GM12878 (cell line): ENCODE results near the gene CACNB3. TPM values are rescaled to one million over a fixed set of nuclear protein-coding genes. Genes with fewer than 3 reads are reported as not detected.

Experiments
- ATAC-seq: fragments of 200-7000 bp; cut with Tn5 transposase; 3 replicates; pipeline ENCODE4 v1.9.1; 2020; ENCODE audit warnings: mild to moderate bottlenecking, moderate library complexity
- BruUV-seq: library from RNA; stranded (reverse); fragments of 400-500 nt; replicated peaks from 2 replicates; lab custom pipeline; 2021; lab: Mats Ljungman, UMichigan
- CTCF ChIA-PET: fragments of 300-600 bp; sonication (Branson Sonifier 250); formaldehyde crosslinking; extraction: SDS; loops from one replicate; lab custom pipeline; 2021; ENCODE audit warnings: inconsistent platforms; lab: Yijun Ruan, JAX
- POLR2A ChIA-PET: fragments of 350-600 bp; formaldehyde crosslinking; extraction: SDS; loops from one replicate; lab custom pipeline; 2021; ENCODE audit warnings: inconsistent platforms; lab: Charles Lee
- RAD21 ChIA-PET: fragments of 300-600 bp; sonication (Branson Sonifier 250); formaldehyde crosslinking; loops from one replicate; lab custom pipeline; 2023; ENCODE audit warnings: antibody characterized with exemption; ENCODE audit not compliant: unreplicated experiment; lab: Charles Lee
- SMC1A ChIA-PET: fragments of 300-600 bp; sonication (Branson Sonifier 250); formaldehyde crosslinking; loops from one replicate; lab custom pipeline; 2023; ENCODE audit not compliant: unreplicated experiment, uncharacterized antibody; lab: Charles Lee
- DNase-seq: peaks from one replicate; pipeline ENCODE4 v3.0.0-alpha.2; 2011; ENCODE audit warnings: low read depth, low spot score
- FAIRE-seq: peaks from 3 replicates; lab custom pipeline; 2011; peaks lifted over from hg19 to GRCh38; lab: Jason Lieb, UNC
- H2AFZ ChIP-seq: 2 replicates; pipeline ENCODE4 v1.6.0; 2011; ENCODE audit warnings: low read depth, low read length, control low read depth; ENCODE audit not compliant: control insufficient read depth
- H3K27ac ChIP-seq: 2 replicates; pipeline ENCODE4 v1.5.1; 2011; ENCODE audit warnings: control low read depth; ENCODE audit not compliant: control insufficient read depth, insufficient read depth
- H3K27me3 ChIP-seq, 2 experiments: replicated peaks in 1 of 2; 2 replicates each; pipeline versions ENCODE4 v1.6.0 to v1.6.1; 2011; ENCODE audit warnings: low read length in 1 of 2; ENCODE audit not compliant: control insufficient read depth in 2 of 2, insufficient read depth in 2 of 2
- H3K36me3 ChIP-seq, 2 experiments: 2 replicates each; pipeline ENCODE4 v1.5.1; 2011; ENCODE audit warnings: low read length in 1 of 2; ENCODE audit not compliant: control insufficient read depth in 2 of 2, insufficient read depth in 2 of 2
- H3K4me1 ChIP-seq: 2 replicates; pipeline ENCODE4 v1.6.1; 2011; ENCODE audit warnings: mild to moderate bottlenecking, low read length, moderate library complexity, mixed read lengths; ENCODE audit not compliant: control insufficient read depth, insufficient read depth
- H3K4me2 ChIP-seq: 2 replicates; pipeline ENCODE4 v1.6.0; 2011; ENCODE audit warnings: control low read depth; ENCODE audit not compliant: control insufficient read depth, insufficient read depth
- H3K4me3 ChIP-seq: fragments of 200-600 bp; sonication (generic); 2 replicates; pipeline ENCODE4 v1.5.1; 2016
- H3K79me2 ChIP-seq: 2 replicates; pipeline ENCODE4 v1.6.0; 2011; ENCODE audit warnings: low read length; ENCODE audit not compliant: control insufficient read depth, insufficient read depth
- H3K9ac ChIP-seq: 2 replicates; pipeline ENCODE4 v1.8.0; 2011; ENCODE audit warnings: low read length, control low read depth, mixed read lengths; ENCODE audit not compliant: control insufficient read depth, insufficient read depth
- H3K9me3 ChIP-seq: replicated peaks from 3 replicates; pipeline ENCODE4 v1.5.1; 2011; ENCODE audit warnings: mild to moderate bottlenecking, low read length; ENCODE audit not compliant: control insufficient read depth, insufficient read depth
- H4K20me1 ChIP-seq: 2 replicates; pipeline ENCODE4 v1.6.0; 2011; ENCODE audit not compliant: control insufficient read depth, insufficient read depth
- ETV6 ChIP-seq, 2 experiments: fragments of 450-650 bp in 1 of 2; IDR thresholded peaks in 1 of 2; conservative IDR thresholded peaks in 1 of 2; 2 replicates each; pipeline ENCODE4 v1.6.1; 2014; ENCODE audit warnings: antibody characterized with exemption in 1 of 2, borderline replicate concordance in 1 of 2, low read depth in 1 of 2, mild to moderate bottlenecking in 1 of 2, moderate library complexity in 1 of 2
- GATAD2B ChIP-seq: fragments of 450-650 bp; conservative IDR thresholded peaks from 2 replicates; pipeline ENCODE4 v1.6.1; 2017; ENCODE audit warnings: low read depth, mild to moderate bottlenecking, moderate library complexity
- JUND ChIP-seq: IDR thresholded peaks from 2 replicates; pipeline ENCODE4 v1.6.1; 2012; ENCODE audit warnings: low read depth, mild to moderate bottlenecking, low read length, improper control_type of control experiment, moderate library complexity
- MYC ChIP-seq: IDR thresholded peaks from 2 replicates; pipeline ENCODE4 v1.6.1; 2011; ENCODE audit warnings: mild to moderate bottlenecking, low read length, moderate library complexity, inconsistent platforms; ENCODE audit not compliant: insufficient read depth, insufficient replicate concordance, insufficient read length, severe bottlenecking
- PBX3 ChIP-seq: IDR thresholded peaks from 2 replicates; pipeline ENCODE4 v1.6.1; 2011; ENCODE audit warnings: mild to moderate bottlenecking, low read depth, low read length, moderate library complexity; ENCODE audit not compliant: insufficient replicate concordance
- POLR2A ChIP-seq: IDR thresholded peaks from 2 replicates; pipeline ENCODE4 v1.6.1; 2011; ENCODE audit warnings: low read depth, mild to moderate bottlenecking, low read length
- STAT3 ChIP-seq: IDR thresholded peaks from 2 replicates; pipeline ENCODE4 v1.6.1; 2011; ENCODE audit warnings: low read depth, low read length, improper control_type of control experiment
- WGBS: methylation state at CpG from one replicate; pipeline ENCODE4 v1.1.6; 2016; ENCODE audit warnings: low lambda C conversion rate; ENCODE audit not compliant: insufficient replicate concordance, insufficient coverage; ENCODE audit errors: missing lambda C conversion rate; 5-methylcytosine and 5-hydroxymethylcytosine counted together
- in situ Hi-C: fragments of 300-500 bp; cut with MboI; formaldehyde crosslinking; loops from 9 replicates; pipeline ENCODE4 v1.14.3; 2018; ENCODE audit warnings: mixed read lengths
- intact Hi-C: fragments of 100-400 bp; cut with micrococcal nuclease; formaldehyde crosslinking; loops from one replicate; pipeline ENCODE4 v1.14.2; 2022; ENCODE audit not compliant: unreplicated experiment
- polyA plus RNA-seq, 11 experiments: library from polyadenylated mRNA; depleted of rRNA in 4 of 11; unstranded in 6 of 11; stranded (reverse) in 5 of 11; fragments of >200 nt; fragmentation: Nextera tagmentation in 4 of 11; fragmentation: Illumina TruSeq in 1 of 11; extraction: Ambion mirVana in 4 of 11; extraction: Trizol in 1 of 11; gene quantifications; 1 replicate in 1 of 11; 2 replicates in 10 of 11; pipeline versions ENCODE4 v1.2.1 to v1.2.3, GENCODE V29; 2011 to 2016; ENCODE audit warnings: inconsistent platforms in 2 of 11, missing spikeins in 2 of 11, low read depth in 1 of 11
- total RNA-seq, 4 experiments: library from RNA; depleted of rRNA in 3 of 4; stranded (reverse); fragments of >200 nt in 3 of 4; fragmentation: Illumina TruSeq in 1 of 4; extraction: Trizol in 1 of 4; gene quantifications; 2 replicates each; pipeline versions ENCODE4 v1.2.1 to v1.2.3, GENCODE V29; 2013 to 2021

Gene CACNB3
- total and polyA plus RNA-seq, 10 of the 15 experiments (the other 5 are each of a cell fraction or from before 2014, with no cell fraction given): 0.78 to 5.0 (median 1.7) TPM

GRCh38 chr12:48811437-48812090 lies 6.7 kb upstream of the CACNB3 start:
- Histone ChIP-seq H3K4me2 (no peak overlapping the region), H3K36me3 (no peaks in the 10 kb centered on the region), H3K27me3 (peaks cover 0 to 1% of the 10 kb centered on the region in 2 experiments; a peak in 2 of 4 replicates), H3K27ac (no peak overlapping the region), H4K20me1 (no peaks in the 10 kb centered on the region), H3K9ac (no peak overlapping the region), H3K4me1 (peaks cover 3% of the 10 kb centered on the region), H2AFZ (no peak overlapping the region), H3K4me3 (no peak overlapping the region), H3K79me2 (no peaks in the 10 kb centered on the region), H3K9me3 (no peaks in the 10 kb centered on the region)
- ChIA-PET POLR2A (interaction anchor here (0.6 kb wide), 1 partner anchor 47 kb away, joined by 4 read pairs; no protein-coding TSS in a partner anchor), SMC1A (interaction anchor here (1.2 to 1.3 kb wide), 2 partner anchors 15 to 17 kb away, joined by 4 read pairs; no protein-coding TSS in a partner anchor), CTCF (interaction anchor here (1.1 to 4.9 kb wide), 2 partner anchors 16 to 93 kb away, joined by 3 to 21 read pairs; a partner anchor contains a TSS), RAD21 (interaction anchor here (1.1 kb wide), 1 partner anchor 17 kb away, joined by 3 read pairs; no protein-coding TSS in a partner anchor)
- FAIRE-seq (no peak), DNase-seq (no peak), ATAC-seq (no peak)
- intact Hi-C loops (no loop called here), in situ Hi-C loops (no loop called here)
- WGBS: 34% methylated on average over 5 of the region's 5 CpGs
- no TSS peak for BruUV-seq
- TF ChIP-seq JUND (no peak), ETV6 (conservative IDR thresholded peaks at IDR 0.05 in 1 of 2, IDR thresholded peaks at IDR 0.05 in 1 of 2; ENCODE audit: borderline replicate concordance in 1 of 2, low read depth in 1 of 2) (no peak), PBX3 (no peak), STAT3 (no peak), GATAD2B (no peak), MYC (no peak), POLR2A (no peak)
